Measurements from ENCODE around the gene MRI1. TPM values are rescaled to one million over a fixed set of nuclear protein-coding genes. Genes with fewer than 3 reads are reported as not detected.
"Not testable (repeated sequence)": the region's sequence is repeated elsewhere in the genome, so short reads cannot be mapped to it uniquely, and the experiment has no call there.

Gene MRI1
- total RNA-seq, 1 donor from 2014 or later, result 165 TPM

DNA sequence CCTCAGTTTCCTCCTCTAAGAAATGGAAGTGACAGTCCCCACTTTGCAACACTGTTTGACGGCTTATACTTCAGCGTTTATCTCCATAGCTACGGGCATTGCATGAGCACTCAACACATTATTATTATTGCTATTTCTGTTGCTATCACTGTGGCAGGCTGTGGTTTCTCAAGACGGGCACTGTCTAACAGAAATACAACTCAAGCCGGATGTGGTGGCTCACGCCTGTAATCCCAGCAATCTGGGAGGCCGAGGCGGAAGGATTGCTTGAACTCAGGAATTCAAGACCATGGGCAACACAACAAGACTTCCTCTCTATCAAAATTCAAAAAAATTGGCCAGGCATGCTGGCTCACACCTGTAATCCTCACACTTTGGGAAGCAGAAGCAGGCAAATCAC, 26.0 kb downstream of the MRI1 start:
- no peak for DNase-seq (ENCODE audit: low spot score)
- H3K4me3 Mint-ChIP-seq (ENCODE audit: unreplicated experiment), result no peak overlapping the region
- TF ChIP-seq, protein P1, sequence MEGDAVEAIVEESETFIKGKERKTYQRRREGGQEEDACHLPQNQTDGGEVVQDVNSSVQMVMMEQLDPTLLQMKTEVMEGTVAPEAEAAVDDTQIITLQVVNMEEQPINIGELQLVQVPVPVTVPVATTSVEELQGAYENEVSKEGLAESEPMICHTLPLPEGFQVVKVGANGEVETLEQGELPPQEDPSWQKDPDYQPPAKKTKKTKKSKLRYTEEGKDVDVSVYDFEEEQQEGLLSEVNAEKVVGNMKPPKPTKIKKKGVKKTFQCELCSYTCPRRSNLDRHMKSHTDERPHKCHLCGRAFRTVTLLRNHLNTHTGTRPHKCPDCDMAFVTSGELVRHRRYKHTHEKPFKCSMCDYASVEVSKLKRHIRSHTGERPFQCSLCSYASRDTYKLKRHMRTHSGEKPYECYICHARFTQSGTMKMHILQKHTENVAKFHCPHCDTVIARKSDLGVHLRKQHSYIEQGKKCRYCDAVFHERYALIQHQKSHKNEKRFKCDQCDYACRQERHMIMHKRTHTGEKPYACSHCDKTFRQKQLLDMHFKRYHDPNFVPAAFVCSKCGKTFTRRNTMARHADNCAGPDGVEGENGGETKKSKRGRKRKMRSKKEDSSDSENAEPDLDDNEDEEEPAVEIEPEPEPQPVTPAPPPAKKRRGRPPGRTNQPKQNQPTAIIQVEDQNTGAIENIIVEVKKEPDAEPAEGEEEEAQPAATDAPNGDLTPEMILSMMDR (IDR thresholded peaks at IDR 0.05; ENCODE audit: unreplicated experiment), result no peak
- H3K36me3 Mint-ChIP-seq (ENCODE audit: low read depth, unreplicated experiment), result no peaks in the 10 kb centered on the region
- H3K27ac Mint-ChIP-seq (ENCODE audit: unreplicated experiment), result no peak overlapping the region
- no peaks in the 10 kb centered on the region for H3K9me3 Mint-ChIP-seq (ENCODE audit: unreplicated experiment)
- H3K27me3 Mint-ChIP-seq (ENCODE audit: unreplicated experiment), result peaks cover 3% of the 10 kb centered on the region
- H3K4me1 Mint-ChIP-seq (ENCODE audit: unreplicated experiment), result peaks cover 8% of the 10 kb centered on the region

DNA sequence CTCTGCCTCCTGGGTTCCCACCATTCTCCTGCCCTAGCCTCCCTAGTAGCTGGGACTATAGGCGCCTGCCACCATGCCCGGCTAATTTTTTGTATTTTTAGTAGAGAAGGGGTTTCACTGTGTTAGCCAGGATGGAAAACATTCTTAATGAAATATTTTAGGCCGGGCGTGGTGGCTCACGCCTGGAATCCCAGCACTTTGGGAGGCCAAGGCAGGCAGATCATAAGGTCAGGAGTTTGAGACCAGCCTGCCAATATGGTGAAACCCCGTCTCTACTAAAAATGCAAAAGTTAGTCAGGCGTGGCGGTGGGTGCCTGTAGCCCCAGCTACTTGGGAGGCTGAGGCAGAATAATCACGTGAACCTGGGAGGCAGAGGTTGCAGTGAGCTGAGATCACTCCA, 29.0 kb downstream of the MRI1 start:
- not testable (repeated sequence) for DNase-seq (ENCODE audit: low spot score); H3K27ac Mint-ChIP-seq (ENCODE audit: unreplicated experiment); H3K27me3 Mint-ChIP-seq (ENCODE audit: unreplicated experiment); H3K9me3 Mint-ChIP-seq (ENCODE audit: unreplicated experiment); H3K4me3 Mint-ChIP-seq (ENCODE audit: unreplicated experiment); H3K36me3 Mint-ChIP-seq (ENCODE audit: low read depth, unreplicated experiment)
- peaks cover 18% of the 10 kb centered on the region for H3K4me1 Mint-ChIP-seq (ENCODE audit: unreplicated experiment)

DNA sequence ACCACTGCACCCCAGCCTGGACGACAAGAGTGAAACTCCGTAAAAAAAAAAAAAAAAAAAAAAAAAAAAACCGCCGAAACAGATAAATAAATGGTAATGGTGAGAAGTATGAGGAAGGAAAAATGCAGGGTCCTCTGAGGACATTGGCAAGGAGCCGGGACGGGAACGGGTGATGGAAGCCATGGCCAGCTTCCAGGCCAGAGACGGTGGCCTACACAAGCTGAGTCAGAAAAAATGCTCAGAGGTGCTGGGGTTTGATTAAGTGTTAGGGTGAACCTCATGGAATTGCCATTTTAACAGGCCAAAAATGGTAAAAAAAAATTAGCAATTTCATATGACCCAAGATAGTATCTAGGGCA, 30.1 kb downstream of the MRI1 start:
- Mint-ChIP-seq H3K27ac (ENCODE audit: unreplicated experiment) (peak overlapping the region; percentile 62), H3K4me1 (ENCODE audit: unreplicated experiment) (peaks cover 18% of the 10 kb centered on the region), H3K36me3 (ENCODE audit: low read depth, unreplicated experiment) (no peaks in the 10 kb centered on the region), H3K9me3 (ENCODE audit: unreplicated experiment) (no peaks in the 10 kb centered on the region), H3K27me3 (ENCODE audit: unreplicated experiment) (peaks cover 5% of the 10 kb centered on the region), H3K4me3 (ENCODE audit: unreplicated experiment) (peak overlapping the region; percentile 96)
- DNase-seq (ENCODE audit: low spot score), result no peak
- TF ChIP-seq, protein P1 (IDR thresholded peaks at IDR 0.05; ENCODE audit: unreplicated experiment), result no peak

DNA sequence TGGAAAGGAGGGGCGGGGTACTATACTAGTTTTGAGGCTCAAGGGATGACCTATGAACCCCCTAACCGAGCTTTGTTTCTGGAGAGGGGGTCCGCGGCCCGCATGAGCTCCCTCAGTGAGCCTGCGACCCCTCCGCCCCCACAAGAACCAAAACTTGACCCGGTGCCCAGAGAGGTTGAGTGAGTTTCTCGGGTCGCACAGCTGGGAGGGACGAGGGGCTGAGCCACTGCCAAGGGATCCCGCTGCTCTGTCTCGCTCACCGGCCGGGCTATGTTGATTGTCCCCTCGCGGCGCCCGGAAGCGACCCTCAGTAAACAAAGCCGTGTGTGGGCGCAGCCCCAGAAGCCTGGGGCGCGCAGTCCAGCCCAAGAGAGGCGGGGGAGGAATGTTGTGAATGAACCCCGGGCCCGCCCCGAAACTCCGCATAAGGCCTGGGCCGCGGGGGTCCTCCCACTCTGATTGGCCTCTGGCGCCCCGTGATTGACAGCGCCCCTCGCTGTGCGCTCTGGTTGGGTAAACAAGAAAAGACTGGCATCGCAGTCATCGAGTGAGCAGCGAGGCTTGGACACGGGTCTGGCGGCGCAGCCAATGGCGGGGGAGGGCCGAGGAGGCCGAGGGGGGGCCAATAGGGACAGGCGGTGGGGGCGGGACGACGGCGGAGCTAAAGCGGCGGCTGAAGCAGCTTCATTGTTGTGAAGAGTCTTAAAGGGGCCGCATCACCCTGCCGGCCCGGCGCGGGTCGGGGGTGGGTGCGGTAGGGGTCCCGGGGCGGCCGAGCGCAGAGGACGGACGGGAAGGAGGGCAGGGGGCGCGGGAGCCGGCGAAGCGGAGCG, 30.7 kb downstream of the MRI1 start, which contains the start of gene ZSWIM4:
TSS of gene ZSWIM4 (plus strand) at position 687 of the 833 bp plus-strand sequence. CDS start 206 bp downstream, outside the sequence.
- no peaks in the 10 kb centered on the region for H3K9me3 Mint-ChIP-seq (ENCODE audit: unreplicated experiment)

DNA sequence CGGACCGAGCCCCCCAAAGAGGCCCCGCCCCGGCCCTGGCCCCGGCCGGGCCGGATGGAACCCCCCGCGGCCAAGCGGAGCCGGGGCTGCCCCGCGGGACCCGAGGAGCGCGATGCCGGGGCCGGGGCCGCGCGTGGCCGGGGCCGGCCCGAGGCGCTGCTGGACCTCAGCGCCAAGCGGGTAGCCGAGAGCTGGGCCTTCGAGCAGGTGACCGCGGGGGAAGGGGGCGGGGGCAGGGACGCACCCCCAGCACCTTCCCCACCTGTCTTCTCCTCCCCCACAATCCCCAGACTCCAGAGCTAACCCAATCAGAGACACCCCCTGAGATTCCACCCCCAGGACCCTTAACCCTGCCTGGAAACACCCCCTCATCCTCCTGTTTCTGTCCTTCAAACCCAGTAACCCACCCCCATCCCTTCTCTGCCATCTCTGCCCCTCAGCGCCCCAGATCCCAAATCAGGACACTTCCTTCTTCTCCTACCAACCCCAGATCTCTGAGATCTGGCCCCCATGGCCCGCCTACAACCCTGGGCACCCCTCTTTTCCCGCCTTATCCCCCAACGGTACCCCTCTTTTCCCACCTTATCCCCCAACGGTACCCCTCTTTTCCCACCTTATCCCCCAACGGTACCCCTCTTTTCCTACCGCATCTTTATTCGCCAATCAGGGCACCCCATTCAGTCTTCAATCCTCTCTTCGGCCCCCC, 31.4 kb downstream of the MRI1 start:
- H3K9me3 Mint-ChIP-seq (ENCODE audit: unreplicated experiment), result no peaks in the 10 kb centered on the region
- H3K27ac Mint-ChIP-seq (ENCODE audit: unreplicated experiment), result peak overlapping the region; percentile 6
- TF ChIP-seq, protein P1 (IDR thresholded peaks at IDR 0.05; ENCODE audit: unreplicated experiment), result no peak
- H3K4me1 Mint-ChIP-seq (ENCODE audit: unreplicated experiment), result peaks cover 18% of the 10 kb centered on the region
- peak overlapping the region; percentile 95 for H3K4me3 Mint-ChIP-seq (ENCODE audit: unreplicated experiment)
- peaks cover 3% of the 10 kb centered on the region for H3K36me3 Mint-ChIP-seq (ENCODE audit: low read depth, unreplicated experiment)
- no peak for DNase-seq (ENCODE audit: low spot score)
- H3K27me3 Mint-ChIP-seq (ENCODE audit: unreplicated experiment), result peaks cover 5% of the 10 kb centered on the region

More for the DNA sequence above, 30.7 kb downstream of the MRI1 start, which contains the start of gene ZSWIM4:
- peak; percentile 96 for DNase-seq (ENCODE audit: low spot score)
- peaks cover 5% of the 10 kb centered on the region for H3K27me3 Mint-ChIP-seq (ENCODE audit: unreplicated experiment)
- H3K4me1 Mint-ChIP-seq (ENCODE audit: unreplicated experiment), result peaks cover 18% of the 10 kb centered on the region
- no peaks in the 10 kb centered on the region for H3K36me3 Mint-ChIP-seq (ENCODE audit: low read depth, unreplicated experiment)
- H3K4me3 Mint-ChIP-seq (ENCODE audit: unreplicated experiment), result peak within 1 kb of the TSS; percentile 96
- TF ChIP-seq, protein P1 (IDR thresholded peaks at IDR 0.05; ENCODE audit: unreplicated experiment), result no peak
- peak within 1 kb of the TSS; percentile 90 for H3K27ac Mint-ChIP-seq (ENCODE audit: unreplicated experiment)

Measured in endothelial cell (in vitro differentiated cells).